Stimulated activated CD4-positive, alpha-beta T cell treated with anti-CD3 and anti-CD28 coated beads, Interleukin-12 subunit alpha, Interleukin-12 subunit beta, amount 100 ng/mL, for 24 hours (primary cell): ENCODE measurements around the gene EVL.

Experiments used
- DNase-seq, 2 experiments: peaks; one replicate each; pipeline ENCODE4 v3.0.0-alpha.2; 2020; ENCODE audit warnings: low read depth in 2 of 2

EVL gene

GRCh38 chr14:100128688-100129087 is 63.5 kb downstream of the EVL start:
- DNase-seq = no peak

GRCh38 chr14:100129161-100129589 is 64.0 kb downstream of the EVL start:
- no peak for DNase-seq

- no peak for DNase-seq
Measured at GRCh38 chr14:100130521-100130920, 65.3 kb downstream of the EVL start.

- DNase-seq = no peak
Measured at GRCh38 chr14:100131181-100131580, 66.0 kb downstream of the EVL start.

GRCh38 chr14:100132161-100132902 is 67.1 kb downstream of the EVL start:
- no peak for DNase-seq

- DNase-seq = no peak
Measured at GRCh38 chr14:100132903-100133510, 67.8 kb downstream of the EVL start.

- DNase-seq = no peak
Measured at GRCh38 chr14:100134586-100134985, 69.4 kb downstream of the EVL start.

GRCh38 chr14:100135073-100135472 is 69.9 kb downstream of the EVL start:
- no peak for DNase-seq

- no peak for DNase-seq
Measured at GRCh38 chr14:100135784-100136183, 70.6 kb downstream of the EVL start.

GRCh38 chr14:100137173-100137572 is 72.0 kb downstream of the EVL start:
- no peak for DNase-seq

- no peak for DNase-seq
Measured at GRCh38 chr14:100138082-100138787, 73.0 kb downstream of the EVL start.

GRCh38 chr14:100138955-100139354 is 73.7 kb downstream of the EVL start:
- no peak for DNase-seq

- DNase-seq = no peak
Measured at GRCh38 chr14:100140452-100141078, 75.3 kb downstream of the EVL start.

GRCh38 chr14:100141098-100141497 is 75.9 kb downstream of the EVL start:
- DNase-seq = no peak

GRCh38 chr14:100142073-100143040 is 77.1 kb downstream of the EVL start:
- no peak for DNase-seq

- DNase-seq = no peak
Measured at GRCh38 chr14:100143523-100143922, 78.3 kb downstream of the EVL start.

- no peak for DNase-seq
Measured at GRCh38 chr14:100143934-100144333, 78.7 kb downstream of the EVL start.

- no peak for DNase-seq
Measured at GRCh38 chr14:100144645-100144995, 79.4 kb downstream of the EVL start.

- DNase-seq = no peak
Measured at GRCh38 chr14:100144996-100145646, 79.9 kb downstream of the EVL start.

- DNase-seq = no peak
Measured at GRCh38 chr14:100145682-100146464, 80.7 kb downstream of the EVL start.
